ENCODE results near the gene OSBPL6.

DNA sequence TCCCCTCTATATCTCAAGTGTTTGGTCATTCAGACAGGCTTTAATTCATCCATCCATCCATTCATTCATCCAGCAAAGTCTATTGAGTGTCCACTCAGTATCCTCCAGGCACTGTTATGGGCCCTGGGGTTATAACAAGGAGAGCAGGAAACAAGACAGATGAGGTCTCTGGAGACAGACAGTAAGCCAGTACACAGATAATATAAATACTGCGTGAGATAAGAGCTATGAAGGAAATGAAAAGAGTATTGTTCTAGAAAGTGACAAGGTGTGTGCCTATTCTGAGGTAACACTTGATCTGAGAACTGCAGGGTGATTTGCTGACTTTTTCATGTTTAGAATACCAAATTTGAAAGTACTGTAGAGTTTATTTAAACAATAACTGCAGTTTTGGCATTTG is 98.3 kb downstream of the OSBPL6 start:
- TF ChIP-seq, protein P1, sequence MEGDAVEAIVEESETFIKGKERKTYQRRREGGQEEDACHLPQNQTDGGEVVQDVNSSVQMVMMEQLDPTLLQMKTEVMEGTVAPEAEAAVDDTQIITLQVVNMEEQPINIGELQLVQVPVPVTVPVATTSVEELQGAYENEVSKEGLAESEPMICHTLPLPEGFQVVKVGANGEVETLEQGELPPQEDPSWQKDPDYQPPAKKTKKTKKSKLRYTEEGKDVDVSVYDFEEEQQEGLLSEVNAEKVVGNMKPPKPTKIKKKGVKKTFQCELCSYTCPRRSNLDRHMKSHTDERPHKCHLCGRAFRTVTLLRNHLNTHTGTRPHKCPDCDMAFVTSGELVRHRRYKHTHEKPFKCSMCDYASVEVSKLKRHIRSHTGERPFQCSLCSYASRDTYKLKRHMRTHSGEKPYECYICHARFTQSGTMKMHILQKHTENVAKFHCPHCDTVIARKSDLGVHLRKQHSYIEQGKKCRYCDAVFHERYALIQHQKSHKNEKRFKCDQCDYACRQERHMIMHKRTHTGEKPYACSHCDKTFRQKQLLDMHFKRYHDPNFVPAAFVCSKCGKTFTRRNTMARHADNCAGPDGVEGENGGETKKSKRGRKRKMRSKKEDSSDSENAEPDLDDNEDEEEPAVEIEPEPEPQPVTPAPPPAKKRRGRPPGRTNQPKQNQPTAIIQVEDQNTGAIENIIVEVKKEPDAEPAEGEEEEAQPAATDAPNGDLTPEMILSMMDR (IDR thresholded peaks at IDR 0.05): no peak
- TF ChIP-seq EZH2 (IDR thresholded peaks at IDR 0.05; ENCODE audit: borderline replicate concordance, insufficient read depth, low read depth, low read length, poor library complexity, severe bottlenecking): no peak
